BLaER1 (cell line): Measurements from ENCODE around the gene SLC10A1.
"Not testable (repeated sequence)": the region's sequence is repeated elsewhere in the genome, so short reads cannot be mapped to it uniquely, and the experiment has no call there.

Source experiments
- H3K27ac ChIP-seq: shearing (Covaris generic); formaldehyde crosslinking; 2 replicates; pipeline ENCODE4 v1.8.1; 2022
- H3K27me3 ChIP-seq: shearing (Covaris generic); formaldehyde crosslinking; 2 replicates; pipeline ENCODE4 v1.8.1; 2022
- H3K36me3 ChIP-seq: shearing (Covaris generic); formaldehyde crosslinking; 2 replicates; pipeline ENCODE4 v1.8.1; 2022
- H3K4me1 ChIP-seq: shearing (Covaris generic); formaldehyde crosslinking; 2 replicates; pipeline ENCODE4 v1.8.1; 2022
- H3K4me2 ChIP-seq: shearing (Covaris generic); formaldehyde crosslinking; 2 replicates; pipeline ENCODE4 v1.8.1; 2022
- H3K4me3 ChIP-seq: shearing (Covaris generic); formaldehyde crosslinking; 2 replicates; pipeline ENCODE4 v1.8.1; 2022
- H3K9ac ChIP-seq: shearing (Covaris generic); formaldehyde crosslinking; 2 replicates; pipeline ENCODE4 v1.8.1; 2022
- H3K9me3 ChIP-seq: shearing (Covaris generic); formaldehyde crosslinking; 2 replicates; pipeline ENCODE4 v1.8.1; 2022
- H4K20me1 ChIP-seq: shearing (Covaris generic); formaldehyde crosslinking; 2 replicates; pipeline ENCODE4 v1.8.1; 2022
- Cebpa-rat ChIP-seq: shearing (Covaris generic); IDR thresholded peaks from 2 replicates; pipeline ENCODE4 v1.8.1; 2022

The SLC10A1 gene

GRCh38 chr14:69827560-69827959, 30.5 kb upstream of the SLC10A1 start:
- TF ChIP-seq Cebpa-rat = no peak

GRCh38 chr14:69822456-69822855, 25.4 kb upstream of the SLC10A1 start:
- H3K27ac ChIP-seq = no peak overlapping the region
- no peaks in the 10 kb centered on the region for H3K27me3 ChIP-seq
- peaks cover 8% of the 10 kb centered on the region for H3K9me3 ChIP-seq
- no peak overlapping the region for H3K4me3 ChIP-seq
- no peak overlapping the region for H3K9ac ChIP-seq
- no peak for TF ChIP-seq Cebpa-rat
- peaks cover 21% of the 10 kb centered on the region for H3K4me1 ChIP-seq
- no peaks in the 10 kb centered on the region for H3K36me3 ChIP-seq
- H4K20me1 ChIP-seq = no peaks in the 10 kb centered on the region
- no peak overlapping the region for H3K4me2 ChIP-seq

More at GRCh38 chr14:69827560-69827959, 30.5 kb upstream of the SLC10A1 start:
- Histone ChIP-seq H3K4me1 (no peaks in the 10 kb centered on the region), H3K27me3 (no peaks in the 10 kb centered on the region), H3K36me3 (no peaks in the 10 kb centered on the region), H3K27ac (no peak overlapping the region), H3K4me2 (no peak overlapping the region), H3K9ac (no peak overlapping the region), H4K20me1 (no peaks in the 10 kb centered on the region), H3K9me3 (peaks cover 11% of the 10 kb centered on the region), H3K4me3 (no peak overlapping the region)

DNA sequence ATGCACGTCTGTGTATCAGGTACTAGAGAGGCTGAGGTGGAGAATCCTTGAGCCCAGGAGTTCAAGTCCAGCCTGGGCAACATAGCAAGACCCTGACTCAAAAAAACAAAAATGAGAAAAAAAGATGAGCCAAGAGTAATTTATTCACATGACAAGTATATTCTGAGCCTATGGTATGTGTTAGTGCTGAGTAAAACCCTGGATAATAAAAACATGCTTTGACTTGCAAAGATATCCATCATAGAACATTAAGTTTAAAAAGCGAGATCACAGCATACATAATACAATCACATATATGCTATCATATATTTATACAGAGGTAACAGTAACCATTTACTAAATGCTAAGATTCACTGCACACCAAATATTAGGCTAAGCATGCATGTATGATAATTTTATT, 23.9 kb upstream of the SLC10A1 start:
- H3K9ac ChIP-seq = no peak overlapping the region
- H3K4me3 ChIP-seq = no peak overlapping the region
- H4K20me1 ChIP-seq = no peaks in the 10 kb centered on the region
- no peak overlapping the region for H3K27ac ChIP-seq
- H3K27me3 ChIP-seq = no peaks in the 10 kb centered on the region
- no peaks in the 10 kb centered on the region for H3K36me3 ChIP-seq
- H3K4me1 ChIP-seq = peaks cover 21% of the 10 kb centered on the region
- TF ChIP-seq Cebpa-rat = no peak
- no peak overlapping the region for H3K4me2 ChIP-seq
- peaks cover 7% of the 10 kb centered on the region for H3K9me3 ChIP-seq

DNA sequence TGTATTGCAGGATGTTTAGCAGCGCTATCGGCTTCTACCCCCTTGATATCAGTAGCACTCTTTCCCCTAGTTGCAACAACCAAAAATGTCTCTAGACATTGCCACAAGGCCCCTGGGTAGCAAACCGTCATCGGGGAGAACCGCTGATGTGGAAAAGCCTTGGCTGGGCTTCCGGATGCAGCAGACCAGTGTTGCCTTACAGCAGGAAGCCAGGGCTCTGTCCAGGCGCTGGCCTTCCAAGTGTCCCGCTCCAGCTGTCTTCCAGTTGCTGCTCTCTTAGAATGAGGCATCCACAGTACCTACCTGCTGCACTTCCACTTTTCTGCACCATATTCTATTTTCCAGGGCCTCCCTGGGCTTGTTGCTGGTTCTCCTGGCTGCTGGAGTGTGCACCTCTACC, 22.6 kb upstream of the SLC10A1 start:
- Histone ChIP-seq H3K9me3 (no peaks in the 10 kb centered on the region), H3K27ac (peak overlapping the region; percentile 11; the same call in 1 of the 2 replicates), H3K4me1 (peaks cover 21% of the 10 kb centered on the region), H3K4me3 (no peak overlapping the region), H3K27me3 (no peaks in the 10 kb centered on the region), H3K9ac (no peak overlapping the region), H3K36me3 (no peaks in the 10 kb centered on the region), H3K4me2 (peak overlapping the region; percentile 85), H4K20me1 (no peaks in the 10 kb centered on the region)
- TF ChIP-seq Cebpa-rat = peak; percentile 42; the same call in 1 of the 2 replicates

DNA sequence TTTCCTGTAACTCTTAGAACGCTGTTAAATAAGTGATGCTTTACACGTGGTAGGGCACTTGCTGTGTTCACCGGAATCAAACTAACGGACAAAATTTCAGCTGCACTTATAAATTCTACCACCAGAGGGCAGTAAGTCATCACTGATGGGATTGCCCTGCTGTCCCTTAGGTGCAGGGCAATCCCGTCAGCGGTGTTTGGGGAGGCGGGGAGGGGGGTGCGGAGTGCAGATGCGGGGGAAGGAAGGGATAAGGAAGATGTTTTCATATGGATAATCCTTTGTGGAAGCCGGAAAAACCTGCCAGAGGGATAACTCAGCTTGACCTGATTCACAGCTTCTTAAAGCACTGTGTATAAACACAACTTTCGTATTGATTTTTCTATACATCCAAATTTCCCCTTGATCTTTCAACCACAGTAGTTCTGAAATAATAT, 21.7 kb upstream of the SLC10A1 start:
- TF ChIP-seq Cebpa-rat = no peak
- Histone ChIP-seq H3K4me2 (peak overlapping the region; percentile 85), H3K36me3 (no peaks in the 10 kb centered on the region), H3K4me3 (no peak overlapping the region; the same call in 1 of the 2 replicates), H3K9ac (no peak overlapping the region), H3K9me3 (no peaks in the 10 kb centered on the region), H3K4me1 (peaks cover 21% of the 10 kb centered on the region), H4K20me1 (no peaks in the 10 kb centered on the region), H3K27ac (no peak overlapping the region), H3K27me3 (no peaks in the 10 kb centered on the region)

DNA sequence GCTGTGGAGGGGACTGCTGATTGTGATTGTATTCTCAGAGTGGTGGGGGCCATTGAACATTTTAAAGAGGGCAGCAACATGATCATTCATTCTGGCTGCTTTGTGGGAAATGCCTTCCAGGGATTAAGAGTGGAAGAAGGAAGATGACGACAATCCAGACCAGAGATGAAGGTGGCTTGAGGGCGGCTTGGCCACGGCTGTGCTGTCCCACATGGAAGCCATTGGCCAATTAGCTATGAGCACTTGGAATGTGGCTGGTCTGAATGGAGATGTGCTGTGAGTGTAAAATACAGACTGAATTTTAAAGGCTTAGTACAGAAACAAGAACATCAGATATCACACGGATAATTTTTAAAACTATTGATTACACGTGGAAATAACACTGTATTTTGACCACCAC, 19.2 kb upstream of the SLC10A1 start:
- Histone ChIP-seq H3K4me2 (no peak overlapping the region), H3K27ac (no peak overlapping the region), H3K4me1 (peaks cover 21% of the 10 kb centered on the region), H3K9ac (no peak overlapping the region), H3K9me3 (no peaks in the 10 kb centered on the region), H3K27me3 (no peaks in the 10 kb centered on the region), H4K20me1 (no peaks in the 10 kb centered on the region), H3K36me3 (no peaks in the 10 kb centered on the region), H3K4me3 (no peak overlapping the region)
- TF ChIP-seq Cebpa-rat = no peak

- TF ChIP-seq Cebpa-rat = no peak
- Histone ChIP-seq H3K9me3 (no peaks in the 10 kb centered on the region), H3K36me3 (no peaks in the 10 kb centered on the region), H3K27ac (no peak overlapping the region), H3K4me2 (no peak overlapping the region), H3K4me3 (no peak overlapping the region), H3K4me1 (peaks cover 21% of the 10 kb centered on the region), H3K9ac (no peak overlapping the region), H4K20me1 (no peaks in the 10 kb centered on the region), H3K27me3 (no peaks in the 10 kb centered on the region)
Measured at GRCh38 chr14:69815556-69815955, 18.5 kb upstream of the SLC10A1 start.

- Histone ChIP-seq H3K4me1 (peaks cover 13% of the 10 kb centered on the region), H3K27me3 (no peaks in the 10 kb centered on the region), H3K36me3 (no peaks in the 10 kb centered on the region), H3K9me3 (no peaks in the 10 kb centered on the region), H4K20me1 (no peaks in the 10 kb centered on the region), H3K27ac (no peak overlapping the region), H3K4me3 (no peak overlapping the region), H3K4me2 (no peak overlapping the region), H3K9ac (no peak overlapping the region)
- TF ChIP-seq Cebpa-rat = no peak
Measured at GRCh38 chr14:69814397-69814796, 17.4 kb upstream of the SLC10A1 start.

DNA sequence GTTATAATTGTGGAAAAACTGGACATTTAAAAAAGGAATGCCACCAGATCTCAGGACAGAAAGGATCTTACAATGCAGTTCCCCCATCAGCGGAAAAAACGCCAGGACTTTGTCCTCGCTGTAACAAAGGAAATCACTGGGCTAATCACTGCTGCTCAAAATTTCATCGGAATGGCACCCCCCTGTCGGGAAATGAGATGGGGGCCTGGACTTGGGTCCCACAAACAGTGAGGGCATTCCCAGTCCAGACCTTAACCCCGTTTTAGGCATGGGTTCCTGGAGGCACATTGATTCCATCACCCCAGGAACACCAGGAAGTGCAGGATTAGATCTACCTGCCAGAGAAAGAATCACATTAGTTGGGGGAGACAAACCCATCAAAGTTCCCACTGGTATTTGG, 16.3 kb upstream of the SLC10A1 start:
- H3K4me3 ChIP-seq, H3K27ac ChIP-seq, H4K20me1 ChIP-seq, H3K9ac ChIP-seq, H3K36me3 ChIP-seq, H3K27me3 ChIP-seq, H3K4me1 ChIP-seq, H3K9me3 ChIP-seq, H3K4me2 ChIP-seq: not testable (repeated sequence)

DNA sequence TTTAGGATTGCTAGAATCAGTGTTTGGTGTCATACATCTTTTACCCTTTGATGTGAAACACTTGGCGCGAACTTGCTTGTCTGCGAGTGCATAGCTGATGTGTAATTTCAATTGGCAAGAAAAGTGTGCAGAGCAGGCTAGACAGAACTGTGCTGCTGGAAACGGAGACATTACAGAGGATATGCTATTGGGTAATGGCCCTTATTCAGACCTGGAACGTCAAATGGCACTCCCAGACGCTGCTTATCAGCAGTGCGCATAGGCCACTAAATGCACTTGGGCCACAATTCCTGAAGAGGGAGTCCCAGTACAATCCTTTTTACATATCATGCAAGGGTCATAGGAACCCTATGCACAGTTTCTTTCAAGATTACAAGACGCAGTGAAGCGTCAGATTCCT, 15.7 kb upstream of the SLC10A1 start:
- H3K4me1 ChIP-seq = no peaks in the 10 kb centered on the region
- H4K20me1 ChIP-seq = no peaks in the 10 kb centered on the region
- no peak overlapping the region for H3K4me3 ChIP-seq
- H3K36me3 ChIP-seq = no peaks in the 10 kb centered on the region
- no peak overlapping the region for H3K4me2 ChIP-seq
- TF ChIP-seq Cebpa-rat = no peak
- no peak overlapping the region for H3K27ac ChIP-seq
- no peak overlapping the region for H3K9ac ChIP-seq
- no peaks in the 10 kb centered on the region for H3K9me3 ChIP-seq
- no peaks in the 10 kb centered on the region for H3K27me3 ChIP-seq

DNA sequence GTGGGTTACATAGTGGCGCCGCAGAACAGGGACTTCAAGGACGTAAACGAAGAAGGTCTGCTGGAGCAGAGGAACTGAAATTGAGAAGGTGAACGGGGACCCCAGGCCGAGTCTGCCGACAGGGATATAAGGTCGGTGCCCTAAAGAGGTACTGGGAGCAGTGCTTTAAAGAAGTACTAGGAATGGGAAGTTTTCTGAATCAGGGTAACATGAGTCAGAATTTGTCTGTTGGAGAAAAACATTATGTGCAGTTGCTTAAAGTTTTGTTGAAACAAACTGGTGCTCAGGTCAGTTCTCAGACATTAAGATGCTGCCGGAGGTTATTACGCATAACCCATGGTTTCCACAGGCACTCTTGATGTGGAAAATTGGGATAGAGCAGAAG, 14.8 kb upstream of the SLC10A1 start:
- no peak overlapping the region for H3K9ac ChIP-seq
- H4K20me1 ChIP-seq = no peaks in the 10 kb centered on the region
- no peak overlapping the region for H3K4me3 ChIP-seq
- H3K4me2 ChIP-seq = no peak overlapping the region
- no peaks in the 10 kb centered on the region for H3K9me3 ChIP-seq
- H3K27me3 ChIP-seq = no peaks in the 10 kb centered on the region
- H3K27ac ChIP-seq = no peak overlapping the region
- no peaks in the 10 kb centered on the region for H3K4me1 ChIP-seq
- no peak for TF ChIP-seq Cebpa-rat
- no peaks in the 10 kb centered on the region for H3K36me3 ChIP-seq
